Right renal pelvis (tissue), 4 donors: Measurements from ENCODE around the gene SCG3. TPM values are rescaled to one million over a fixed set of nuclear protein-coding genes. Genes with fewer than 3 reads are reported as not detected.

ENCODE experiments used
- DNase-seq, 4 donors: peaks; one replicate each; pipeline ENCODE4 v3.0.0-alpha.2; 2013; ENCODE audit warnings: low read depth in 4 of 4, low spot score in 3 of 4, missing footprints in 1 of 4
- polyA plus RNA-seq, 4 donors: library from polyadenylated mRNA; unstranded; fragments of 120-200 nt; gene quantifications; one replicate each; pipeline ENCODE4 v1.2.1, GENCODE V29; 2013; ENCODE audit not compliant: insufficient read length in 4 of 4

Gene SCG3
- polyA plus RNA-seq, 4 donors = 0.17 to 0.39 (median 0.18) TPM; not detected in 1

DNA sequence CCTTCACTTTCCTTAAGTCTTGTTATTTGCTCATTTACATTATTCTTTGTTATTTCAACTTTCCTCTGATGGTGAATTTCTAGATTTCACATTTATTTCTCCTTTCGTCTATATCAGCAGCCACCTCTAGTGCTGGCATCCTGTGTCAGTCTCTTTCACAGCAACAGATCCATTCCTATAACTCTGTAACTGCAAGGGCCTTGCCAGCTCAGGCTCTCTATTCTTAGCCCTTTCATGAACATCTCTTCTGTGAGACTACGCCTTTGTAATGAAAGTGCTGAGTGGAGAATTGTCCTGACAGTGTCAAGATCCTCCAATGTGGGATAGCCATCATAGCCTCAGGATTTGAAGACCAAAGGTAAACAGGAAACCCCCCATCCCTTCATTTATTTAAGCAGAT is 3.9 kb upstream of the SCG3 start:
- DNase-seq = no peak

DNA sequence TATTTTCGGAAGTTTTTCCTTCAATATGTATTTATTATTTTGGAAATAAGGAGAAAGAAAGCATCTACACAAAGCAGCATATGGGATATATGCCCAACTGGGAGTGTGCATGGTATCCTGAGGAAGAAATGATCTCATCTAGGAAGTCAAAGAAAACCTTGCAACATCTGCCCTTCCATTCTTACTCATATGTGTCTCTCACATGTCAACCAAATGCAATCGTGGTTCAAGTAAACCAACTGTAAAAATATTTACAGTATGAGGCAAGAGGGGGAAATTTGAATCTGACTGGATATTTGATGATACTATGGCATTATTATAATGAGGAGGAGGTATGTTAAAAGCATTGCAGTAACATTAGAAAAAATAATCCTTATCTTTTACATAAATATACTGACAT is 3.2 kb upstream of the SCG3 start:
- no peak for DNase-seq

DNA sequence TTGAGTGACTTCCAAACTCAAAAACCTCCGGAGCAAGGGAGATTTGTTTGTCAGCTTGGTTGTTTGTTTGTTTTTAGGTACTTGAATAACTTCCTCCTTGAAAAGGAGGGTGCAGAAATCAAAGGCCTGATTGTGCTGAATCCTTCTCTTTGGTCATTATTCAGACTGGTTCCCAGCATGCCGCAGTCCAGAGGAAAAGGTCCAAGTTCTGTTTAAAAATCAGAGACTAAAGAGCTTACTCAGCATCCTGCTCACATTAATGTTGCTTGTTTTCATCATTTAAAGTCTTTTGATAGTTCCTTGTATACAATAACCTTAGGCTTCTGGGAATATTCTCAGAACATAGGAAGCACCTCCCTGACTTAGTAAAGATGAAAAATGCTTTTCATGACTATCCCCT is 982 bp upstream of the SCG3 start:
- no peak for DNase-seq

DNA sequence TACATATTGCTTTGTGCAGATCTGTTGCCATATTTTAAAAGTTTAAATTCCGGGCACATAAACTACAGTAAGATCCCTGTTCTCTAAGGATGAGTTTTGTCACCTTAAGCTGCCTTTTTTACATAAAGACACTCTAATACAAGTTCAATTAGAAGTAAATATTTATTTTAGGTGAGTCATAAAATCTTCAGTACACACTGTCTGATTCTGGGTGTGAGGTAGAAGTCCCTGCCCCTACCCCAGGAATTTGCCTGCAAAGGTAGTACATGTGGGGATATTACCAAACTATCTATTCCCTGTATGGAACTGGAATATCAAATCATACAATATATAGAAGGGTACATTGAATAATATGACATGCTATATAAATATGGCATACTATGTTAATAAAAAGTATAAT is 6.3 kb downstream of the SCG3 start:
- no peak for DNase-seq

DNA sequence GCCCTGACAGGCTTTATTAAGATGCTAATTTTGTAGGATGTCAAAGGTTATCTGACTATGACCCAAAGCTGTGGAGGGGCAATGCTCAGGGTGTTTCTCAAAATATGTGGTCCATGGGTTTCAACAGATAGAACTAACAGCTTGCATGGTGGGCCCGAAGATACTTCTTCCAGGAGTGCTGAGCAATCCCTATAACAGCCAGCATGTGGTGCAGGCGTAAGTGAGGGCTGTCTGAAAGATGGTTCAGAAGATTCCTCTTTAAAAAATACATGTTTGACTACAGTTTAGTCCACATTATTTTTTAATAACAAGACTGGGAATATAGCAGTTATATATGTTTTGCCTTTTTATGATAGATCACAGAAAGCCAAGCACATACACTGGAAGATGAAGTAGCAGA is 7.6 kb downstream of the SCG3 start:
- DNase-seq = no peak

DNA sequence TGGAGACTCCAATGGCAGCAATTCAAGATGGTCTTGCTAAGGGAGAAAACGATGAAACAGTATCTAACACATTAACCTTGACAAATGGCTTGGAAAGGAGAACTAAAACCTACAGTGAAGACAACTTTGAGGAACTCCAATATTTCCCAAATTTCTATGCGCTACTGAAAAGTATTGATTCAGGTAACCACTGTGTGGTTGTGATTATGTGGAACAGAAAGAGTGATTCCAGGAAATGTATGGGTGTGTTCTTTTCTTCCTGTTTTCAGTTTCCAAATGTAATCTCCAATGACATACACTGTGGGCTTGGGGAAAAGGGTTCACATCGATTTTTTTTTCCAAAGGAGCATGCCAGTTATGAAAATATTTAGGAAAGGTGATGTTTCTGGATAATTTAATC is 10.9 kb downstream of the SCG3 start:
- DNase-seq = no peak

DNA sequence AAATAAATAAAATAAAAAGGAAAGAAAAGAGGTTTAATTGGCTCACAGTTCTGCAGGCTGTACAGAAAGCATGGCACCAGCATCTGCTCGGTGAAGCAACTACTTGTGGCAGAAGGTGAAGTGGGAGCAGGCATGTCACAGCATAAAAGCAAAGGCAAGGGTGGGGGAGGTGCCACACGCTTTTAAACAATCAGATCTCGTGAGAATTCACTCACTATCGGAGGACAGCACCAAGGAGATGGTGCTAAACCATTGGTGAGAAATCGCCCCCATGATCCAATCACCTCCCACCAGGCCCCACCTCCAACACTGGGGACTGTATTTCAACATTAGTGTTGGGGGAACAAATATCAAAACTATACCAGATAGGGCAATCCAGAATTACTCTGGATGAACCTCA is 15.3 kb downstream of the SCG3 start:
- no peak for DNase-seq

DNA sequence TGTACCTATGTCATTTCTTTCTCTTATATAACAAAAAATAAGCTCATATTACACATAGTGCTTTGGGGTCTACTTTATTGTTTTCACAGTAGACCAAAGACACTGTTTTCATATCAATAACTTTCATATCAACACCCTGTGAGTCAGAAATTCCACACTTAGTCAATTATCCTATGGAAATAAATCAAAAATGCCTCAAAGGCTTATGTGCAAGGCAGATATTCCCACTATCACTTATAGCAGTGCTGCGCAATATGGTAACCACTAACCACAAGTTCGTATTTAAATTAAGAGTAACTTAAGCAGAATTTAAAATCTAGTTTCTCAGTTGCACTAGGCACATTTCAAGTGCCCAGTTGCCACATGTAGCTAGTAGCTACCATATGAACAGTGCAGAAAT is 15.9 kb downstream of the SCG3 start:
- DNase-seq = no peak

DNA sequence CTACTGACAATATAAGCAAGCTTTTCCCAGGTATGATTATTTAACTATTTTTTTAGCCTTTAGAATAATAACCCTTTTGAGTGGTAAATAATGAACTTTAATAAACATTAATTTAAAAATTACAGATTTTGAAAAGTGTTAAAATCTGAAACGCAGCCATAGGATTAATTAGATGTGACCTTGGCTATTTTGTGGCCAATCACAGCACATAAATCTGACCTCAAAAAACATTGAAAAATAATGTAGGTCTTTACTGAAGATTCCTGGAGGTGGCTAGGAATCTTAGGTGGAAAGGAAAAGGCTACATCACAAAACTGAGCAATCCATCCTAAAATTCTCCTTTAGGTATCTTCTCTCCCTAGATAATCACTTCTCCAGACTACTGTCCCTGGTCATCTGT is 18.1 kb downstream of the SCG3 start:
- no peak for DNase-seq

DNA sequence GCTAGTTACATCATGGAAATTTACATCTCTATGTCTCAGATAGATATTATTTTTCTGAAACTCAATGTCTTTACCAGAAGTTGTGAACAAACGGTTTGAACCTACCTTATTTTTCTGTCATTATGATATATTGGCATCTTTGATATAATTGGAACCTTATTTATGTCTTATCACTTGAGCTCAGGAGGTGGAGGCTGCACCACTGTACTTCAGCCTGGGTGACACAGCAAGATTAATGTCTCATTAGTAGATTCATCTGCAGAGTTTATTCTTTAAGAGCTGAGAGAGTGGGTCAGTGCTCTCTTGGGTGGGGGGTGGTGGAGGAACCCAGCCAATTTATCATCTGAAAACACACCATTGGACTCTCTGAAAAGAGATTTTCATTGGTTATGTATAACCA is 21.4 kb downstream of the SCG3 start:
- DNase-seq = no peak

DNA sequence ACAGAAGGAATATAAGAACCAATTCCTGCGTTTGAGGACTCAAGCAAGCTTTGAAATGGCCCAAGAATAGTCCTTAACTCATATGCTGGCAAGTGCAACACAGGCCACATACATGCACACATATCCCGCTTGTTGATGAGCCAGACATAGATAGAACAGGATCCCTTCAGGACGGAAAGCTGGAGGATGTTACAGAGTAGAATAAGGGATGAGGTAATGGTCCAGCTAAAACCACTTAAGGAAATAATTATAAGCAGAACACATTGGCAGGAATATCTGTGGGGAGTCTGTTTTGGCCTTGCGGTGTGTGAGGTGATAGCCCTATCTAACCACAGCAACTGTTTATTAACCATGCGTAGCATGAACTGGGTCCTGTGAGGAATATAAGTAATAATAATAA is 25.0 kb downstream of the SCG3 start:
- DNase-seq = no peak

DNA sequence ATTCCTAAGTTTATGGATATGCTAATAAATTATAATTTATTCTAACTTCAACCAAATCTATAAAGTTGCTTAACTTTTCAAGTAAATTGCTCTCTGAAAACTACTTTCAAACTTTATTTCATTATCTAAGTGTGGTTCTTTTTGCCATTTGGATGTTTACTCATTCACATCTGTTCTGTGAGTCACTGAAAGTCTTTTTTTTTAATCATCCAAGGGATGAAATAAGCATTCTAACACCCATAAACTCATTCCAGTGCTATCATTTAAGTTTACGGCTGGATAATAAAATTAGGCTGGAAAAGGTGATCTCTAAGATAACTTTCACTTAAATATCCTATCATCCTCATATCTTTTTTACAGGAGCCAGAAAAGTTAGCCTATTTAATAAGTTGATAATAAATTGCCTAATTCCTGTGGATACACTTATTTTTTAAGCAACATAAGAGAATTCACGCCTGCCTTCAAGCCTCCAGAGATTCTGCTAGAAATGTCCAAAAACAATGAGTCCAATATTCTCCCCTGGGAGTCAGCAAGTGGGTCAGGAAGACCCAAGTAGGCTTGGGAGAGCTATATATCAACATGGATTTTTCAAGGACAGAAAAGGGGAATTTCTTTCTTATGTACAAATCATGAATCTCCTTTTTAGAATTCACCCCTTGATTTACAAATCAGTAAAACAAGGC is 25.8 kb downstream of the SCG3 start:
- DNase-seq = no peak

DNA sequence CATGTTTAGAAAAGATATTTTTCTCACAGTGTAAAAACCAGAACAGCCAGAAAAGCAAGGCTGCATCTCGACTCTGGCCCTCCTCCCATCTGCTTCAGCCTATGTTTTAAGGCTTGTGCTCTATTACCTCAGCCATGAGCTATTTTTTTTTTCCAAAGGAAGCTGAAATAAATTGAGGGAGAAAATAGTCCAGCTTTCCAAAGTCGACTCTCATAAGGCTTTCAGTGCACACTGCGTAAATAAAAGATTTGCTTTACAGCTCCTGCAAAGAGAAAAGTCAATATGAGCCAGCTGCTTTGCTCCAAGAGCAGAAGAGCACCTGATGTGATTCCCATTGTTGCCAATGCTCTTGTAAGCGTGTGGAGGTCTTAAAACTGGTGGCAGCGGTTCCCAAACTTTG is 26.7 kb downstream of the SCG3 start:
- no peak for DNase-seq

DNA sequence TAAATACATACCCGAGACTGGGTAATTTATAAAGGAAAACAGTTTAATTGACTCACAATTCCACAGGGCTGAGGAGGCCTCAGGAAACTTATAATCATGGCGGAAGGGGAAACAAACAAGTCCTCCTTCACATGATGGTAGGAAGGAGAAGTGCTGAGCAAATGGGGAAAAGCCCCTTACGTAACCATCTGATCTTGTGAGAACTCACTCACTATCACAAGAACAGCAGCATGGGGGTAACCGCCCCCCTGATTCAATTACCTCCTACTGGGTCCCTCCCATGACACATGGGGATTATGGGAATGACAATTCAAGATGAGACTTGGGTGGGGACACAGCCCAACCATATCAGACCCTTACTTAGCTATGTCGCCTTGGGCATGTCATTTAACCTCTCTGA is 27.7 kb downstream of the SCG3 start:
- DNase-seq = no peak

DNA sequence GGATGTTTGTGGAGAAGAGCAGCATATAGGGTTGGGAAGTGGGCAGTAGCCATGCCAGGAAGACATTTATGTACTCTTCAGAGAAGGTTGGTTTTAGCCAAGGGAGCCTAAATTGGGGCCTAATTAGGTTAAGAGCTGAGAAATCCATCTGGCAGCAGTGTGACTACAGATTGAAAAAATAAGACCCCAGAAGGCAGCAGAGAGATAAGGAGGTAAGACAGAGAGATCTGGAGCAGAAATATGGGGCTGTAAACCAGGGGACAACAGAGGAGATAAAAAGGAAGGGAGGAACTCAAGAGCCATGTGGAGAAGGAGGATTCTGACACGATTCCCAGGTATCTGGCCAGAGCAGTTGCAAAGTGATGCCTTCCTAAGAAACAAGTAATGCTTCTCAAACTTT is 32.9 kb downstream of the SCG3 start:
- DNase-seq = no peak

DNA sequence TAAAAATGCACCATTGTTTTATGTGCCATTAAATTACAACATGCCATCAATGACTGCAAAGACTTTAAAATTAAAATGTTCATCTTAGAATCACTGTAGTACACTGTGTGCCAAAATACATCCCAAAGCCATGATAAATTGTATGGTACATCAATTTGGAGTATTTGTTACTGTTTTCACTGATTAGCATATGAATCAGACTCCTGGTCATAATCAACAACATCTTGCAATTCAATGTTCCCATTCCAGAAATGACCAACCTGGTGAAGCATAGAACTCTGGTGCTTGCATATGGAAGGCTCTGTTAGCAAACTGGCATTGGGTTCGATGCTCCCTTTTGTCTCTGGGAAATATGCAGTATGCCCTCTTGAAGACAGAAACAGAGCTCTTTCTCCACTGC is 33.6 kb downstream of the SCG3 start:
- DNase-seq = no peak

DNA sequence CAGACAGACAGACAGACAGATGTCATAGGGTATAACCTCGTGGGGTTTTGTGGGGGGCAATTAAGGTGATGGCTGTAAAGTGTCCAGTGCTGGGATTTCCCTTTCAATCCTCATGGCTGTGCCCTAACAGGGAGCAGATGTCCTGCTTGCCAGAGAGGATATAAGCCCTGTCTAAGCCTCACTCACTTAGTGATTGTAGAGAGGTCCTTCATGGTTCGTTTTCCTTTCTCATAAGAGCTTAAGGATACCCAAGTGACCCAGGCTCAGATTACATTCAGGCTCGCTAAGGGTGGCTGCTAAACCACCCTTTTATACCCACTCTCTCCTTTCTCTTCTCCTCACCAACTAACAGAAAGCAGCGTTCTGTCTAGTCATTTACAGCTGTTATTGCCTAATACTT is 36.9 kb downstream of the SCG3 start:
- DNase-seq = no peak

DNA sequence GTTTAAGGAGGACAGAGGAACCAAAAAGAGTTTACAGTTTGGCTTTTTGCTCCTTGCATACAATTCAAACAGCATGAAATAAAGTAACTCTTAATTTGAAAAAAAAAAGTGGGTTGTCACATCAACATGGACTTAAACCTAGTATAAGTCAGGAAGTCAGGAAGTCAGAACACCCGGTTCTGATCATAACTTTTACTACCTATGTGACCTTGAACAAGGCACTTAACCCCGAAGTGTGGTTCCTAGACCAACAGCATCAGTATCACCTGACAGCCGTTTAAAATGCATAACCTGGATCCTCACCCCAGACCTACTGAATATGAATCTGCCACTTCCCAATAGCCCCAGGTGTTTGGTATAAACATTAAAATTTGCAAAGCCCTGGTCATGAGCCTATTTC is 37.4 kb downstream of the SCG3 start:
- no peak for DNase-seq

DNA sequence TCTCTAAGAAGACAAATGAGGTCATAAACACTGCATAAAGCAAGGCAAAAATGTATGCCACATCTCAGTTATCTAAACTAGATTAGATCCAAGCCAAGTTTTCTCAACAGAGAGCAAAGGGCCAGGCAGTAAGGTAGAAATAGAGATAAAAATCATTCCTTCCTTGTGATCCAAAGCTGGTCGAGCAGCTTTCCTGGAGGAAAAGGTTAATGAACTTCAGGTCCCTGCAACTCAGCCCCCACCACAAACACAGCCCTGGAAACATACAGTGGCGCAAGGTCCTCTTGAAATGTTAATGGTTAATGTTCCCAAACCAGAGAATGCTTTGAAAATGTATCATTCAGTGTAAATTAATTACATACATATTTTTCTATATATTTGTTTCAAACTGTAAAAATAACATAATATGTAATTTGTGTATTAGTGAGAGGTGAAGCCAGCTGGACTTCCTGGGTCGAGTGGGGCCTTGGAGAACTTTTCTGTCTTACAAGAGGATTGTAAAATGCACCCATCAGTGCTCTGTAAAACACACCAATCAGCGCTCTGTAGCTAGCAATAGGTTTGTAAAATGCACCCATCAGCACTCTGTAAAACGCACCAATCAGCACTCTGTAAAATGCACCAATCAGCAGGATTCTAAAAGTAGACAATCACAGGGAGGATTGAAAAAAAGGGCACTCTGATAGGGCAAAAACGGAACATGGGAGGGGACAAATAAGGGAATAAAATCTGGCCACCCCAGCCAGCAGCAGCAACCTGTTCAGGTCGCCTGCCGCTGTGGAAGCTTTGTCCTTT is 39.1 kb downstream of the SCG3 start:
- DNase-seq = no peak

DNA sequence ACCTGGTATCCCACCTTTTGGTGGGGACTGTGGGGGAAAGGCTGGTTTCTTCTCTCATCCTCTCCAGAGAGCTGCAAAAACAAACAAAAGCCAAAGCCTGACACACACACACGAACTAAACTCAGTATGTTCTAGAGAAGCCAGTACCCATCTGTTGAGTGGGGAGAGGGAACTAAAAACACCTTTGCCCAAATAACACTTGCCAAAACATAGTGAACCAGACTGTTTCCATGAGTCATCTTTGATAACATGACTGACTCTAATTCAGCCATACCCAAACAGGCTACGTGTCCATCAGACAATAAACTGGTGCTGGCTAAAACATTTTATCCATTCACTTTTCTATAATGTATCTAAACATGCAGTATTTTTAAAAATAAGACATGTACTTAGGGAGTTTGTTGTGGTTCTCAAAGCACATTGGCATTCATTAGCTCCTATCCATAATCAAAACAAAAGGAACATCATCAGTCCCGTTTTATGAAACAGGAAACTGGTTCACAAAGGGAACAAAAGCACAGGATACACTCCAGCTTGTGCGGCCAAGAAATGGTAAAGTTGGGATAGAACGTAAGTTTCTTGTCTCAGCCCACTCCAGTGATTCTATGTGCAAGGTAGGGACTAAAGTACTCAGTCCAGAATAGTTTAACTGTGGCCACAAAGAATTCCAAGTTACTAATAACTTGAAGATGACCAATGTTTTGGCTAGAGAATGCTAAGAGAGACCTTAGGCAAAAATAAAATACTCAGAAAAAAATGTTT is 40.1 kb downstream of the SCG3 start:
- no peak for DNase-seq

DNA sequence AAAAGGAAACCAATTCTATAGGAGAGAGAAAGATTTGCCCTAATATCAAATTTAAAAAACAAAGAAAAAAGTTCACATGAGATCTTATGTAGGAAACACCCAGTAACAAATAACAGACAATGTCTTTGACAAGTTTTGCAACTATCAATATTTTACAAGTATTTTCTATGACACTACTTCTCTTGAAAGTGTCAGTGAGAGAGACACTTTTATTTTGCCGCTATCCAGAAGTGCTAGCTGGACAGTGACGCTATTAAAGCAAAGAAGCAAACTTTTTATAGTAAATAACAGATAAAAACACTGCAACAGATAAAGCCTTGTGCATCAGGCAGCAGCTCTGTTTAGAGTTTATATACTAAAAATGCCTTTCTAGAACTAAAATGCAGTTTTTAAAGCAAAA is 42.9 kb downstream of the SCG3 start:
- no peak for DNase-seq

DNA sequence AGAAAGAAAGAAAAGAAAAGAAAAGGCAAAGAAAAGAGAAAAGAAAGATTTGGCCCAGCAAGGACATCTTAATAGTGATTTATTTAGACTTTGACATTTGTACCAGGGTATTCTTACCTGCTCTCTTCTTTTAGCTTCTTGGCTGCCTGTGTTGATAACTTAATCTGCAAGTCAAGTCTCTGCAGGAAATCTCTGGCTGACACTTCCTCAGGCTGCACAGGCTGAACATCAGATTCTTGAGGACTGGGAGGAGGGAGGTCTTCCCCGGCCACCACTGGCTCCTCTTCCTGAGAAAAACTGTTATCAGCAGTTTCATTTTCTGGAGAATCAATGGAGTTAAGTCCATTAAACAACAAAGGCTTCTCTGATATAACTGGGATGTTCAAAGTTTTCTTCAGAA is 43.4 kb downstream of the SCG3 start:
- no peak for DNase-seq
